B cell (primary cell): ENCODE data around the gene DNAJB5. TPM values are rescaled to one million over a fixed set of nuclear protein-coding genes. Genes with fewer than 3 reads are reported as not detected.

ENCODE experiments used
- ATAC-seq: fragments of 200-7000 bp; cut with Tn5 transposase; one replicate; pipeline ENCODE4 v1.10.0; 2021; ENCODE audit warnings: low read depth, mild to moderate bottlenecking, moderate number of reproducible peaks, moderate library complexity
- CTCF ChIA-PET: fragments of 350-600 bp; sonication (Branson Sonifier 250); formaldehyde crosslinking; loops from one replicate; lab custom pipeline; 2021; ENCODE audit warnings: antibody characterized with exemption, inconsistent platforms; lab: Charles Lee
- POLR2A ChIA-PET: fragments of 350-600 bp; sonication (Branson Sonifier 250); formaldehyde crosslinking; loops from one replicate; lab custom pipeline; 2021; ENCODE audit warnings: antibody characterized with exemption; lab: Charles Lee
- DNase-seq: peaks from one replicate; pipeline ENCODE4 v3.0.0; 2013
- H2AFZ ChIP-seq: 2 replicates; pipeline ENCODE4 v1.6.1; 2012; ENCODE audit warnings: mild to moderate bottlenecking, low read depth, low read length; ENCODE audit not compliant: insufficient read depth, poor library complexity, severe bottlenecking
- H3K27ac ChIP-seq, 2 donors: 1 replicate in 1 of 2; 2 replicates in 1 of 2; pipeline ENCODE4 v1.5.1; 2012 to 2013; ENCODE audit warnings: low read length in 2 of 2, mild to moderate bottlenecking in 2 of 2, moderate library complexity in 1 of 2
- H3K27me3 ChIP-seq, 4 experiments: fragments of 200-600 bp in 1 of 4; sonication (generic) in 1 of 4; replicated peaks in 1 of 4; 1 replicate in 2 of 4; 2 replicates in 2 of 4; pipeline versions ENCODE4 v1.6.1 to v1.7.0; 2013 to 2016; ENCODE audit warnings: low read length in 3 of 4, mild to moderate bottlenecking in 2 of 4, mixed read lengths in 1 of 4, moderate library complexity in 1 of 4; ENCODE audit not compliant: insufficient read depth in 4 of 4, control insufficient read depth in 3 of 4; ENCODE audit errors: control extremely low read depth in 1 of 4
- H3K36me3 ChIP-seq, 2 experiments: replicated peaks in 1 of 2; 1 replicate in 1 of 2; 2 replicates in 1 of 2; pipeline versions ENCODE4 v1.6.1 to v1.7.1; 2013; ENCODE audit warnings: low read length in 1 of 2; ENCODE audit not compliant: insufficient read depth in 2 of 2, control insufficient read depth in 1 of 2; ENCODE audit errors: control extremely low read depth in 1 of 2, extremely low read depth in 1 of 2
- H3K4me1 ChIP-seq, 2 donors: fragments of 200-600 bp in 1 of 2; sonication (generic) in 1 of 2; 1 replicate in 1 of 2; 2 replicates in 1 of 2; pipeline versions ENCODE4 v1.5.1 to v1.6.1; 2013 to 2017; ENCODE audit warnings: low read length in 2 of 2; ENCODE audit not compliant: control insufficient read depth in 2 of 2, insufficient read depth in 2 of 2
- H3K4me2 ChIP-seq: replicated peaks from 2 replicates; pipeline ENCODE3; 2012; ENCODE audit warnings: mild to moderate bottlenecking, low read depth, low read length; ENCODE audit not compliant: poor library complexity, severe bottlenecking
- H3K4me3 ChIP-seq, 5 experiments: fragments of 200-600 bp in 1 of 5; sonication (generic) in 1 of 5; 1 replicate in 3 of 5; 2 replicates in 2 of 5; pipeline versions ENCODE4 v1.5.1 to v1.7.0; 2011 to 2016; ENCODE audit warnings: low read length in 4 of 5, mild to moderate bottlenecking in 4 of 5, low read depth in 2 of 5, control low read depth in 1 of 5, moderate library complexity in 1 of 5; ENCODE audit not compliant: insufficient read depth in 1 of 5; ENCODE audit errors: control extremely low read depth in 1 of 5, extremely low read depth in 1 of 5
- H3K79me2 ChIP-seq: fragments of 200-600 bp; sonication (generic); one replicate; pipeline ENCODE4 v1.6.0; 2016; ENCODE audit warnings: low read length; ENCODE audit not compliant: control insufficient read depth, insufficient read depth
- H3K9ac ChIP-seq: fragments of 200-600 bp; sonication (generic); 2 replicates; pipeline ENCODE4 v1.6.1; 2017; ENCODE audit warnings: mild to moderate bottlenecking, low read length, moderate library complexity
- H3K9me3 ChIP-seq, 3 donors: one replicate each; pipeline versions ENCODE4 v1.6.1 to v1.7.1; 2013; ENCODE audit warnings: low read length in 2 of 3; ENCODE audit not compliant: control insufficient read depth in 2 of 3, insufficient read depth in 1 of 3; ENCODE audit errors: control extremely low read depth in 1 of 3
- H4K20me1 ChIP-seq: 2 replicates; pipeline ENCODE4 v1.6.0; 2012; ENCODE audit warnings: mild to moderate bottlenecking, low read length; ENCODE audit not compliant: insufficient read depth, control insufficient read depth, poor library complexity, severe bottlenecking
- H3K27ac Mint-ChIP-seq: one replicate; pipeline ENCODE4 v1.8.0; 2021; ENCODE audit warnings: mixed read lengths
- H3K27me3 Mint-ChIP-seq: one replicate; pipeline ENCODE4 v1.8.0; 2021; ENCODE audit warnings: mixed read lengths
- H3K4me1 Mint-ChIP-seq: one replicate; pipeline ENCODE4 v1.8.0; 2021; ENCODE audit warnings: mixed read lengths
- H3K4me3 Mint-ChIP-seq: one replicate; pipeline ENCODE4 v1.8.0; 2021; ENCODE audit warnings: mixed read lengths
- H3K9me3 Mint-ChIP-seq: one replicate; pipeline ENCODE4 v1.8.0; 2022; ENCODE audit warnings: mixed read lengths; ENCODE audit not compliant: insufficient read depth
- CTCF ChIP-seq: fragments of 200-600 bp; IDR thresholded peaks from one replicate; pipeline ENCODE4 v1.8.0; 2022; ENCODE audit warnings: antibody characterized with exemption, mild to moderate bottlenecking
- EZH2 ChIP-seq: IDR thresholded peaks from 2 replicates; pipeline ENCODE4 v1.6.1; 2012; ENCODE audit warnings: borderline replicate concordance, low read depth, mild to moderate bottlenecking, moderate library complexity, low read length; ENCODE audit not compliant: insufficient read depth, poor library complexity, severe bottlenecking
- WGBS: methylation state at CpG from one replicate; pipeline ENCODE4 v1.1.5; 2013; ENCODE audit warnings: missing lambda C conversion rate; ENCODE audit not compliant: insufficient coverage; 5-methylcytosine and 5-hydroxymethylcytosine counted together
- intact Hi-C: fragments of 100-400 bp; cut with micrococcal nuclease; formaldehyde crosslinking; loops from one replicate; pipeline ENCODE4 v1.10.0; 2022
- polyA plus RNA-seq: library from polyadenylated mRNA; depleted of rRNA; stranded (reverse); fragments of >200 nt; gene quantifications from 2 replicates; pipeline ENCODE4 v1.2.3, GENCODE V29; 2012
- total RNA-seq, 2 donors: library from RNA; stranded (reverse); fragments of 120-200 nt in 1 of 2; gene quantifications; 1 replicate in 1 of 2; 2 replicates in 1 of 2; pipeline versions ENCODE4 v1.2.3 to v1.2.4, GENCODE V29; 2013 to 2022

DNAJB5 gene
- total and polyA plus RNA-seq, 2 donors (not counting 1 experiment from before 2014, with no cell fraction given) = 0.94 to 2.4 TPM

- intact Hi-C loops = no loop called here
- ChIA-PET POLR2A (no interaction called here), CTCF (interaction anchor here (1.4 kb wide), 1 partner anchor 12 kb away, joined by 5 read pairs; no protein-coding TSS in a partner anchor)
- no peaks in the 10 kb centered on the region for H3K9me3 ChIP-seq
- no peak for TF ChIP-seq CTCF
- no peak for TF ChIP-seq EZH2
- no peaks in the 10 kb centered on the region for H3K79me2 ChIP-seq
- no peak overlapping the region for H3K27ac ChIP-seq
- H3K36me3 ChIP-seq = no peaks in the 10 kb centered on the region
- no peak overlapping the region for H3K9ac ChIP-seq
- Mint-ChIP-seq H3K9me3 (no peaks in the 10 kb centered on the region), H3K27me3 (no peaks in the 10 kb centered on the region), H3K27ac (no peak overlapping the region), H3K4me1 (no peaks in the 10 kb centered on the region), H3K4me3 (no peak overlapping the region)
- no peak for DNase-seq
- no peaks in the 10 kb centered on the region for H3K27me3 ChIP-seq
- H3K4me3 ChIP-seq = no peak overlapping the region
- no peaks in the 10 kb centered on the region for H4K20me1 ChIP-seq
- H3K4me1 ChIP-seq = no peaks in the 10 kb centered on the region
- no peak overlapping the region for H2AFZ ChIP-seq
- ATAC-seq = no peak
- H3K4me2 ChIP-seq = no peak overlapping the region
Observed at GRCh38 chr9:34997379-34997781, 7.8 kb downstream of the DNAJB5 start.

- Histone ChIP-seq H3K27ac (no peak overlapping the region), H3K79me2 (no peaks in the 10 kb centered on the region), H3K27me3 (no peaks in the 10 kb centered on the region), H3K9ac (no peak overlapping the region), H3K9me3 (no peaks in the 10 kb centered on the region), H3K4me1 (no peaks in the 10 kb centered on the region), H2AFZ (no peak overlapping the region), H3K4me2 (no peak overlapping the region), H4K20me1 (no peaks in the 10 kb centered on the region), H3K36me3 (no peaks in the 10 kb centered on the region), H3K4me3 (no peak overlapping the region)
- Mint-ChIP-seq H3K4me1 (no peaks in the 10 kb centered on the region), H3K27ac (no peak overlapping the region), H3K4me3 (no peak overlapping the region), H3K9me3 (no peaks in the 10 kb centered on the region), H3K27me3 (no peaks in the 10 kb centered on the region)
- no peak for ATAC-seq
- TF ChIP-seq CTCF (no peak), EZH2 (no peak)
- ChIA-PET POLR2A (no interaction called here), CTCF (interaction anchor here (0.8 to 1.4 kb wide), 2 partner anchors 13 to 53 kb away, joined by 3 to 5 read pairs; no protein-coding TSS in a partner anchor)
- 100% methylated on average over 1 of the region's 3 CpGs for WGBS
- no peak for DNase-seq
- intact Hi-C loops = no loop called here
Observed at GRCh38 chr9:34998266-34998665, 8.7 kb downstream of the DNAJB5 start.
